ENCODE measurements around the gene NRG4. TPM values are rescaled to one million over a fixed set of nuclear protein-coding genes. Genes with fewer than 3 reads are reported as not detected.

The NRG4 gene
- total and polyA plus RNA-seq, 2 of the 8 experiments (the other 6 are each of a cell fraction or from before 2014, with no cell fraction given), result 0.24 TPM; not detected in 1

DNA sequence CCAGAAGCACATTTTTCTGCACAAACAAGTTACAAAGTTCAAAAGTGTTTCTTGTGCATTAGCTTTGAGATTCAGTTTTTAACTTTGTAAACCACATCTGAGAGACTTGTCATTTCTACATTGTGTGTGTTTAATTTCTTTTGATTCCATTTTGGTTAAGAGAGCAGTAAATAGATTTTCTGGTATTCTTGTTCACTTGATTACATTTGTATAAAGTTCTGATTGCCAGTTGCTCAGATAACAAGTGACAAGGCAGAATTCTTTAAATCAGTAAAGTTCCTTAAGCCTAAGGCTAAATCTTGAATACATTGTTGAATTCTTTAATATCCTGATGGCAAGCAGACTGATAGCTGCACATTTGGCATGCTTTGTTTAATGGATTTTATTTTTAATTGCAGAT, 111.6 kb downstream of the NRG4 start:
- Histone ChIP-seq H4K5ac (ENCODE audit: insufficient read length, low read depth, low read length) (no peak overlapping the region), H4K8ac (ENCODE audit: extremely low read depth, insufficient read depth, low read length) (no peak overlapping the region), H3K23me2 (ENCODE audit: low read depth, low read length) (peaks cover 5% of the 10 kb centered on the region; the same call in 1 of the 2 replicates), H2BK120ac (replicated peaks; ENCODE audit: low read depth, low read length) (no peak overlapping the region), H2BK20ac (ENCODE audit: low read length) (no peak overlapping the region), H2AFZ (ENCODE audit: low read length) (no peak overlapping the region), H4K20me1 (replicated peaks in 1 of 2; ENCODE audit: control insufficient read depth in 1 of 2, insufficient read depth in 2 of 2, low read length in 2 of 2) (peaks cover 0 to 5% of the 10 kb centered on the region in 2 experiments), H4K91ac (replicated peaks; ENCODE audit: insufficient read length, low read length) (no peak overlapping the region), H3K9ac (replicated peaks in 1 of 4; ENCODE audit: extremely low read depth in 1 of 4, low read depth in 3 of 4, low read length in 3 of 4) (no peak overlapping the region), H3K27ac (ENCODE audit: low read depth, low read length) (no peak overlapping the region), H3K27me3 (replicated peaks in 1 of 4; ENCODE audit: control insufficient read depth in 3 of 4, extremely low read depth in 1 of 4, insufficient read depth in 3 of 4, low read length in 3 of 4) (no peaks in the 10 kb centered on the region), H3K4me2 (ENCODE audit: insufficient read depth in 1 of 2, low read depth in 2 of 2, low read length in 2 of 2) (no peak overlapping the region), H2BK5ac (ENCODE audit: low read depth, low read length) (no peak overlapping the region), H3K79me1 (ENCODE audit: low read depth, low read length) (peaks cover 6% of the 10 kb centered on the region), H3K23ac (ENCODE audit: insufficient read length) (no peak overlapping the region), H3K79me2 (ENCODE audit: control insufficient read depth in 1 of 2, insufficient read depth in 2 of 2, low read length in 2 of 2) (peaks cover 0 to 12% of the 10 kb centered on the region in 2 experiments; a peak in 3 of 4 replicates), H3K18ac (ENCODE audit: extremely low read depth, low read length) (no peak overlapping the region), H3K4me3 (ENCODE audit: extremely low read depth in 1 of 4, insufficient read depth in 2 of 4, low read depth in 3 of 4, low read length in 4 of 4) (no peak overlapping the region), H2BK12ac (ENCODE audit: low read depth, low read length) (no peak overlapping the region), H2BK15ac (ENCODE audit: low read length) (no peak overlapping the region), H2AK5ac (ENCODE audit: low read depth, low read length) (no peak overlapping the region), H3K14ac (ENCODE audit: insufficient read length) (no peak overlapping the region), H3K4me1 (replicated peaks in 1 of 4; ENCODE audit: control insufficient read depth in 3 of 4, insufficient read depth in 4 of 4, low read length in 3 of 4) (peaks cover 8 to 22% (median 13%) of the 10 kb centered on the region in 4 experiments; a peak in 5 of 7 replicates), H3K9me3 (ENCODE audit: insufficient read depth in 2 of 2, low read depth in 1 of 2, low read length in 1 of 2) (no peaks in the 10 kb centered on the region), H3K36me3 (ENCODE audit: control insufficient read depth in 2 of 4, insufficient read depth in 4 of 4, low read length in 3 of 4) (peaks cover 5 to 15% (median 5%) of the 10 kb centered on the region in 4 experiments; a peak in 7 of 8 replicates), H3K4ac (replicated peaks; ENCODE audit: insufficient read length, low read depth, low read length) (no peak overlapping the region), H3K56ac (replicated peaks; ENCODE audit: insufficient read length, low read depth, low read length) (no peak overlapping the region)
- FAIRE-seq (no peak), DNase-seq (ENCODE audit: low read depth in 1 of 2, low spot score in 2 of 2) (no peak)
- TF ChIP-seq KDM4A (IDR thresholded peaks at IDR 0.05; ENCODE audit: low read depth, low read length, severe bottlenecking), result no peak
- ChIA-PET CTCF (ENCODE audit: partially characterized antibody) (interaction anchor here (3.0 kb wide), 1 partner anchor 16 kb away, joined by 13 read pairs; no protein-coding TSS in a partner anchor), POLR2A (ENCODE audit: partially characterized antibody) (interaction anchor here (1.3 kb wide), 1 partner anchor 8 kb away, joined by 3 read pairs; no protein-coding TSS in a partner anchor)
